Tibial artery (tissue), 4 donors: ENCODE measurements around the gene GATA6.

ENCODE experiments used
- DNase-seq, 2 donors: peaks; one replicate each; pipeline ENCODE4 v3.0.0-alpha.2; 2019
- H3K27ac ChIP-seq, 2 donors: fragments of 200-600 bp; sonication (generic) in 1 of 2; 1 replicate in 1 of 2; 2 replicates in 1 of 2; pipeline ENCODE4 v1.5.1; 2018 to 2019; ENCODE audit warnings: mild to moderate bottlenecking in 1 of 2
- H3K27me3 ChIP-seq, 2 donors: fragments of 200-600 bp; sonication (generic) in 1 of 2; one replicate each; pipeline versions ENCODE4 v1.5.1 to v1.6.0; 2016 to 2019
- H3K36me3 ChIP-seq, 3 donors: fragments of 200-600 bp; sonication (generic) in 2 of 3; one replicate each; pipeline ENCODE4 v1.5.1; 2016 to 2019; ENCODE audit warnings: mild to moderate bottlenecking in 2 of 3
- H3K4me1 ChIP-seq, 4 donors: fragments of 200-600 bp; sonication (generic) in 2 of 4; 1 replicate in 3 of 4; 2 replicates in 1 of 4; pipeline ENCODE4 v1.5.1; 2016 to 2019
- H3K4me3 ChIP-seq, 2 donors: fragments of 200-600 bp; sonication (generic) in 1 of 2; 1 replicate in 1 of 2; 2 replicates in 1 of 2; pipeline ENCODE4 v1.5.1; 2018 to 2019; ENCODE audit warnings: mild to moderate bottlenecking in 2 of 2
- H3K9me3 ChIP-seq, 3 donors: fragments of 200-600 bp; sonication (generic) in 1 of 3; one replicate each; pipeline ENCODE4 v1.5.1; 2016 to 2019
- intact Hi-C: fragments of 100-400 bp; cut with DNase I; formaldehyde crosslinking; loops from one replicate; pipeline ENCODE4 v1.15.0; 2023; ENCODE audit warnings: low total_unique reads
- TF ChIP-seq, protein P1 (sequence below), 2 experiments: fragments of 200-600 bp in 1 of 2; fragments of 450-650 bp in 1 of 2; IDR thresholded peaks; one replicate each; pipeline ENCODE4 v1.5.1; 2017 to 2019; ENCODE audit warnings: antibody characterized with exemption in 2 of 2, mild to moderate bottlenecking in 1 of 2, moderate library complexity in 1 of 2

Gene GATA6

DNA sequence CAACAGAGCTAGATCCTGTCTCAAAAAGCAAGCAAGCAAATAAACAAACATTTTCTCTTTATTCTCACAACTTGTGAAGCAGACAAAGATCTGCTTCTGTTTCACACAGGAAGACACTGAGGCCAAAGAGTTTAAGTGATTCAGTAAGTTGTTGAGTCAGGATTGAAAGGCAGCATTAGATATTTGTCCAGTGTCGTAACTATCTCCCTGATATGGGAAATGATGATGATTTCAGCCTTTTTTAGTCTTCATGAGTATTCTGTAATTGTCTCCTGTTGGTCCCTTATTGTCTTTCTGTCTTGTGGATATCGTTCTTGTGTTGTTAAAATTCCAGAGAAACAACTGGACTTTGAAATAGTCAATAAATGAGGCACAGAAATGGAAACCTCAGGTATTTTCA lies 59.6 kb downstream of the GATA6 start:
- no peak overlapping the region for H3K4me3 ChIP-seq
- no peaks in the 10 kb centered on the region for H3K27me3 ChIP-seq
- H3K27ac ChIP-seq = no peak overlapping the region
- intact Hi-C loops = no loop called here
- H3K4me1 ChIP-seq = peaks cover 0 to 4% (median 1%) of the 10 kb centered on the region in 4 donors
- TF ChIP-seq, protein P1, sequence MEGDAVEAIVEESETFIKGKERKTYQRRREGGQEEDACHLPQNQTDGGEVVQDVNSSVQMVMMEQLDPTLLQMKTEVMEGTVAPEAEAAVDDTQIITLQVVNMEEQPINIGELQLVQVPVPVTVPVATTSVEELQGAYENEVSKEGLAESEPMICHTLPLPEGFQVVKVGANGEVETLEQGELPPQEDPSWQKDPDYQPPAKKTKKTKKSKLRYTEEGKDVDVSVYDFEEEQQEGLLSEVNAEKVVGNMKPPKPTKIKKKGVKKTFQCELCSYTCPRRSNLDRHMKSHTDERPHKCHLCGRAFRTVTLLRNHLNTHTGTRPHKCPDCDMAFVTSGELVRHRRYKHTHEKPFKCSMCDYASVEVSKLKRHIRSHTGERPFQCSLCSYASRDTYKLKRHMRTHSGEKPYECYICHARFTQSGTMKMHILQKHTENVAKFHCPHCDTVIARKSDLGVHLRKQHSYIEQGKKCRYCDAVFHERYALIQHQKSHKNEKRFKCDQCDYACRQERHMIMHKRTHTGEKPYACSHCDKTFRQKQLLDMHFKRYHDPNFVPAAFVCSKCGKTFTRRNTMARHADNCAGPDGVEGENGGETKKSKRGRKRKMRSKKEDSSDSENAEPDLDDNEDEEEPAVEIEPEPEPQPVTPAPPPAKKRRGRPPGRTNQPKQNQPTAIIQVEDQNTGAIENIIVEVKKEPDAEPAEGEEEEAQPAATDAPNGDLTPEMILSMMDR (IDR thresholded peaks at IDR 0.05) = no peak
- H3K36me3 ChIP-seq = no peaks in the 10 kb centered on the region
- H3K9me3 ChIP-seq = no peaks in the 10 kb centered on the region
- no peak for DNase-seq

DNA sequence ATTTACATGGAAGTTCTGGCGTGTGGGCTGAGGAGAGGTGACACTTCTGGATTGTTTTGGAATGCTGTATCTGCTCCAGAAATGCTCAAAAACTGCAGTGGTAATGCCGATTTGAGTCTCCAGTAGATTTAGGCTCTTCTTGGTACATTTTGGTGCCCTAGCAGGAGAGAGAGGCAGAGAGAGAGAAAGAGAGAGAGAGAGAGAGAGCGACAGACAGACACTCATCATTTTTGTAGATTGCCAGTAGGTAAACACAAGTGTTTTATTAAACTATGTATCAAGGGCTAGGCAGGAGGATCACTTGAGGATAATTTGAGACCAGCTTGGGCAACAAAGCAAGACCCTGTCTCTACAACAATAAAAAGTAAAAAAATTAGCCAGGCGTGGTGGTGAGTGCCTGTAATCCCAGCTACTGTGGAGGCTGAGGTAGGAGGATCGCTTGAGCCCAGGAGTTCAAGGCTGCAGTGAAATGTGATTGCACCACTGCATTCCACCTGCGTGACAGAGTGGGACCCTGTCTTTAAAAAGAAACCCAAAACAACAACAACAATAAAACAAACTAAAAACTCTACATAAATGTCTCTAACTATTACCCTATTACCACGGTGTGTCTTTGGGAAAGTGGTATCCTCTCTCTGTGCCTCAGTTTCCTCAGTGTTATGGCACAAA lies 60.2 kb downstream of the GATA6 start:
- DNase-seq = no peak
- no peak overlapping the region for H3K4me3 ChIP-seq
- no peaks in the 10 kb centered on the region for H3K27me3 ChIP-seq
- no peaks in the 10 kb centered on the region for H3K36me3 ChIP-seq
- H3K9me3 ChIP-seq = no peaks in the 10 kb centered on the region
- no peaks in the 10 kb centered on the region for H3K4me1 ChIP-seq
- H3K27ac ChIP-seq = no peak overlapping the region
- intact Hi-C loops = no loop called here
- TF ChIP-seq, protein P1 (IDR thresholded peaks at IDR 0.05) = no peak

DNA sequence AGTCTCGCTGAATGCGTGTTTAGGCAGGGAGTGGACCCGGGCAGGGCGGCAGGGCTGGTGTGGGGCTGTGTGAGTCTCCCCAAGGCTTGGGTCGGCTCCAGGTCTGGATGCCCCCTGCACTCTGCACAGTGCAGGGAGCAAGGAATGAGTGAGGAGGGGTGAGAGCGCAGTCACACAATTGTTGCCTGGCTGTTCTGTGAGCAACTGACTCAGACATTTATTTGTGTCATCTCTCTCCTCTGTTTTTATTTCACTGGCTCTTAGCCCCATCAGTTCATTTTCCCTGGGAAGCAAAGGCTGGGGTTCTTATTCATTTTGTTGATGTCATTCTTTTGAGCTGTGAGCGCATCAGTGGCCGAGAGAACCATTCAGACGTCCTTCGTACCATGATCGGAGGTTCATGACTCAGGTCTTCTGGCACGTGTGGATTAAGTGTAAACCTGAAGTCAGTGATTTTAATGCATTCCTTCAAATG lies 61.1 kb downstream of the GATA6 start:
- H3K27ac ChIP-seq = no peak overlapping the region
- H3K36me3 ChIP-seq = no peaks in the 10 kb centered on the region
- no peaks in the 10 kb centered on the region for H3K4me1 ChIP-seq
- TF ChIP-seq, protein P1 (IDR thresholded peaks at IDR 0.05) = no peak
- DNase-seq = no peak
- no peak overlapping the region for H3K4me3 ChIP-seq
- intact Hi-C loops = no loop called here
- no peaks in the 10 kb centered on the region for H3K9me3 ChIP-seq
- H3K27me3 ChIP-seq = no peaks in the 10 kb centered on the region

DNA sequence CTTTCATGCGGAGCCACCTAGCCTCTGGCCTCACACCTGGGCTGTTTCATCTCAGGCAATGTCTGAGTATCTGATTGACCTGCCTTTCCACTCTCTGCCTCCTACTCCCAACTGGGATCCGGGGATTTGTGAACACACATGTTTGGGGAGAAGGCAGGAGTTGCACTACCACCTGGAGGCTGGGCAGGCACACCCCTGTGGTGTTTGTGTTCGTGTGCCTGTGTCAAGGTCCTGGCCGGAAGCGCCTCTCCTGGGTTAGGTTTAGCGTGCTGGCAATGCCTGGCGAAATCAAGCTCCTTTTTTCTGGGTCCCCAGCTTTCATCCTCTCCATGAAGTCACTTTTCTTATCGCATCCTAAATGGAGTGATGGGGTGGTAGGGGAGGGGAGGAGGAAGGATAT lies 63.9 kb downstream of the GATA6 start:
- DNase-seq = no peak
- Histone ChIP-seq H3K4me1 (no peaks in the 10 kb centered on the region), H3K27me3 (no peaks in the 10 kb centered on the region), H3K27ac (no peak overlapping the region), H3K36me3 (no peaks in the 10 kb centered on the region), H3K4me3 (no peak overlapping the region), H3K9me3 (no peaks in the 10 kb centered on the region)
- TF ChIP-seq, protein P1 (IDR thresholded peaks at IDR 0.05) = no peak
- intact Hi-C loops = no loop called here

DNA sequence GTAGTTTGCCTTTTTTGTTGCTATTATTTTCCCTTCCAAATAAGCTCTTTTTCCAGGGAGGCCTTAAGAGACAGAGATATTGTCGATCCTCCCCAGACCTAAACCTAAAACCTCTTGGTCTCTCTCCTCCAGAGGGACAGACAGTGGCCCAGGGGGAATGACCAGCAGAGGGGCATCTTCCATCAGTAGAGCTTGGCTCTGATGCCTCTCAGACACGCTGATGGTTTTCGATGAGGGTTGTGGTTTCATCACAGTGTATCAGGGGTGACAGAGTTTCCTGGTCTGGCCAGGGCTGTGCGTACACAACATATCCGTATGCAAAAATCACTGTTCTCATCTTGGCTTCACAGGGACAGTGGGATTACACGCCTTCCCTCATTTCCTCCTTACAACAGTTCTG lies 68.6 kb downstream of the GATA6 start:
- H3K27ac ChIP-seq = no peak overlapping the region
- H3K27me3 ChIP-seq = no peaks in the 10 kb centered on the region
- H3K9me3 ChIP-seq = no peaks in the 10 kb centered on the region
- TF ChIP-seq, protein P1 (IDR thresholded peaks at IDR 0.05) = no peak
- no peak overlapping the region for H3K4me3 ChIP-seq
- no peak for DNase-seq
- H3K4me1 ChIP-seq = no peaks in the 10 kb centered on the region
- H3K36me3 ChIP-seq = no peaks in the 10 kb centered on the region
- intact Hi-C loops = no loop called here

DNA sequence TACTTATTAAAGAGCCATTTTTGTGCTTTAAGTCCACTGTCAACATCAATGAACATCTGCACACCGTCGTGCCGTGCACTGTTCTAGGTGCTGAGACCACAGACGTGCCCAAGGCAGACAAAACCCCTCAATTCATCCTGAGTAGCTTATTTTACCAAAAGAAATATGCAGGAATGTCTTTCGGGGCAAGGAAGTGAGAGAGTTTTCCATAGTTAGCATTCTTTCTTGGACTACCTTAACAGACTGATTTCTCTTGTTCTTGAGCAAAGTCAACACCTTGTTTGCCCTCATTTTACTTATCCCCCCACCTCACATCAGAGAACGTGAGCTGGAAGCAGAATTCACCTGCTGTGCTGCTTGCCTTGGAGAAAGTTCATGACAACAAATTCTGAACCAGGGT lies 69.3 kb downstream of the GATA6 start:
- TF ChIP-seq, protein P1 (IDR thresholded peaks at IDR 0.05) = no peak
- no peak overlapping the region for H3K4me3 ChIP-seq
- DNase-seq = no peak
- no peak overlapping the region for H3K27ac ChIP-seq
- H3K9me3 ChIP-seq = no peaks in the 10 kb centered on the region
- H3K4me1 ChIP-seq = no peaks in the 10 kb centered on the region
- intact Hi-C loops = no loop called here
- H3K27me3 ChIP-seq = no peaks in the 10 kb centered on the region
- H3K36me3 ChIP-seq = no peaks in the 10 kb centered on the region
